ENCODE measurements around the gene LARP4.
A peak's percentile ranks its signal among the peaks of the same experiment; 100 is the strongest.
"Not testable (repeated sequence)": the region's sequence is repeated elsewhere in the genome, so short reads cannot be mapped to it uniquely, and the experiment has no call there.

The LARP4 gene

GRCh38 chr12:50518090-50518489 is 117.4 kb downstream of the LARP4 start:
- no peak for DNase-seq (ENCODE audit: low read depth)
- TF ChIP-seq CTCF (IDR thresholded peaks at IDR 0.05; ENCODE audit: insufficient read depth, low read depth, low read length, missing control alignments): no peak
- no peak overlapping the region for H3K4me3 ChIP-seq (ENCODE audit: low read depth, low read length)

- no peak overlapping the region for H3K4me3 ChIP-seq (ENCODE audit: low read depth, low read length)
- no peak for DNase-seq (ENCODE audit: low read depth)
- no peak for TF ChIP-seq CTCF (IDR thresholded peaks at IDR 0.05; ENCODE audit: insufficient read depth, low read depth, low read length, missing control alignments)
Measured at GRCh38 chr12:50519353-50519752, 118.7 kb downstream of the LARP4 start.

GRCh38 chr12:50520416-50521207 is 119.9 kb downstream of the LARP4 start:
- H3K4me3 ChIP-seq (ENCODE audit: low read depth, low read length): peak overlapping the region; percentile 27; the same call in 1 of the 2 replicates
- DNase-seq (ENCODE audit: low read depth): peak; percentile 38
- TF ChIP-seq CTCF (IDR thresholded peaks at IDR 0.05; ENCODE audit: insufficient read depth, low read depth, low read length, missing control alignments): no peak

GRCh38 chr12:50521781-50522180 is 121.1 kb downstream of the LARP4 start:
- DNase-seq (ENCODE audit: low read depth): not testable (repeated sequence)

GRCh38 chr12:50523772-50524171 is 123.1 kb downstream of the LARP4 start:
- no peak for DNase-seq (ENCODE audit: low read depth)
- no peak for TF ChIP-seq CTCF (IDR thresholded peaks at IDR 0.05; ENCODE audit: insufficient read depth, low read depth, low read length, missing control alignments)
- H3K4me3 ChIP-seq (ENCODE audit: low read depth, low read length): no peak overlapping the region

More at GRCh38 chr12:50521781-50522180, 121.1 kb downstream of the LARP4 start:
- not testable (repeated sequence) for H3K4me3 ChIP-seq (ENCODE audit: low read depth, low read length)

- H3K4me3 ChIP-seq (ENCODE audit: low read depth, low read length): no peak overlapping the region
- DNase-seq (ENCODE audit: low read depth): no peak
- no peak for TF ChIP-seq CTCF (IDR thresholded peaks at IDR 0.05; ENCODE audit: insufficient read depth, low read depth, low read length, missing control alignments)
Measured at GRCh38 chr12:50524621-50525020, 123.9 kb downstream of the LARP4 start.

- no peak for TF ChIP-seq CTCF (IDR thresholded peaks at IDR 0.05; ENCODE audit: insufficient read depth, low read depth, low read length, missing control alignments)
- no peak overlapping the region for H3K4me3 ChIP-seq (ENCODE audit: low read depth, low read length)
- no peak for DNase-seq (ENCODE audit: low read depth)
Measured at GRCh38 chr12:50525422-50525821, 124.7 kb downstream of the LARP4 start.
